ENCODE data around the gene ZNRF3. TPM values are rescaled to one million over a fixed set of nuclear protein-coding genes. Genes with fewer than 3 reads are reported as not detected.

The ZNRF3 gene
- total RNA-seq, 2 donors from 2014 or later, result 7.8 to 8.6 TPM

- H3K27me3 ChIP-seq, result no peaks in the 10 kb centered on the region
- H3K9me3 ChIP-seq, result no peaks in the 10 kb centered on the region
- peaks cover 10% of the 10 kb centered on the region for H3K4me1 ChIP-seq
- intact Hi-C loops (cut with DNase I), result loop anchor here (2.0 kb wide), 1 partner anchor 189 kb away; no protein-coding TSS in a partner anchor
- ATAC-seq (no peak), DNase-seq (no peak)
- H3K27ac ChIP-seq, result peak overlapping the region in 3 of 4 donors; percentile 15 to 51 (median 26)
- no peak overlapping the region for H3K4me3 ChIP-seq
- TF ChIP-seq POLR2A (IDR thresholded peaks at IDR 0.05) (no peak), CTCF (IDR thresholded peaks at IDR 0.05) (no peak)
- 76 to 86% methylated on average over 7 of the region's 7 CpGs for WGBS, 2 donors
- H3K36me3 ChIP-seq (replicated peaks in 1 of 2; ENCODE audit: insufficient read depth in 1 of 2, low read depth in 2 of 2), result peaks cover 0 to 14% of the 10 kb centered on the region in 2 donors
Measured at GRCh38 chr22:29043906-29044575, 160.7 kb downstream of the ZNRF3 start.

- H3K27ac ChIP-seq, result peak overlapping the region in 3 of 4 donors; percentile 15 to 51 (median 26)
- WGBS, 2 donors, result 81 to 84% methylated on average over 13 of the region's 13 CpGs
- no peak for TF ChIP-seq CTCF (IDR thresholded peaks at IDR 0.05)
- peaks cover 10% of the 10 kb centered on the region for H3K4me1 ChIP-seq
- ATAC-seq, result peak; percentile 11
- no peak overlapping the region for H3K4me3 ChIP-seq
- intact Hi-C loops (cut with DNase I), result no loop called here
- H3K9me3 ChIP-seq, result no peaks in the 10 kb centered on the region
- H3K27me3 ChIP-seq, result no peaks in the 10 kb centered on the region
- peak in 1 of 4 donors; percentile 19 for DNase-seq
- H3K36me3 ChIP-seq (replicated peaks in 1 of 2; ENCODE audit: insufficient read depth in 1 of 2, low read depth in 2 of 2), result peaks cover 0 to 20% of the 10 kb centered on the region in 2 donors
Measured at GRCh38 chr22:29044657-29045176, 161.3 kb downstream of the ZNRF3 start.

- H3K4me1 ChIP-seq, result no peaks in the 10 kb centered on the region
- TF ChIP-seq POLR2A (IDR thresholded peaks at IDR 0.05) (no peak), CTCF (IDR thresholded peaks at IDR 0.05) (no peak)
- H3K36me3 ChIP-seq (replicated peaks in 1 of 2; ENCODE audit: insufficient read depth in 1 of 2, low read depth in 2 of 2), result peaks cover 0 to 27% of the 10 kb centered on the region in 2 donors
- WGBS, 2 donors, result 90 to 94% methylated on average over 17 to 31 of the region's 31 CpGs
- DNase-seq (no peak), ATAC-seq (no peak)
- no peaks in the 10 kb centered on the region for H3K9me3 ChIP-seq
- no peaks in the 10 kb centered on the region for H3K27me3 ChIP-seq
- no peak overlapping the region for H3K27ac ChIP-seq
- intact Hi-C loops (cut with DNase I), result no loop called here
- no peak overlapping the region for H3K4me3 ChIP-seq
Measured at GRCh38 chr22:29048822-29049654, 165.7 kb downstream of the ZNRF3 start.

- DNase-seq, result no peak
- WGBS, 2 donors, result 94% methylated on average over 37 of the region's 38 CpGs; no CpG with 5 or more reads in 1 of the 2 donors
- no peaks in the 10 kb centered on the region for H3K4me1 ChIP-seq
Measured at GRCh38 chr22:29049655-29050263, 166.4 kb downstream of the ZNRF3 start.

GRCh38 chr22:29050457-29050856, 167.1 kb downstream of the ZNRF3 start:
- no peak overlapping the region for H3K4me3 ChIP-seq
- TF ChIP-seq POLR2A (IDR thresholded peaks at IDR 0.05) (no peak), CTCF (IDR thresholded peaks at IDR 0.05) (no peak)
- no peaks in the 10 kb centered on the region for H3K4me1 ChIP-seq
- peaks cover 0 to 27% of the 10 kb centered on the region in 2 donors for H3K36me3 ChIP-seq (replicated peaks in 1 of 2; ENCODE audit: insufficient read depth in 1 of 2, low read depth in 2 of 2)
- WGBS, 2 donors, result 92% methylated on average over 23 of the region's 24 CpGs; no CpG with 5 or more reads in 1 of the 2 donors
- intact Hi-C loops (cut with DNase I), result no loop called here
- no peaks in the 10 kb centered on the region for H3K27me3 ChIP-seq
- H3K9me3 ChIP-seq, result no peaks in the 10 kb centered on the region
- no peak for ATAC-seq
- H3K27ac ChIP-seq, result no peak overlapping the region
- DNase-seq, result no peak

More at GRCh38 chr22:29049655-29050263, 166.4 kb downstream of the ZNRF3 start:
- Histone ChIP-seq H3K27me3 (no peaks in the 10 kb centered on the region), H3K27ac (no peak overlapping the region), H3K4me3 (no peak overlapping the region), H3K36me3 (replicated peaks in 1 of 2; ENCODE audit: insufficient read depth in 1 of 2, low read depth in 2 of 2) (peaks cover 0 to 27% of the 10 kb centered on the region in 2 donors), H3K9me3 (no peaks in the 10 kb centered on the region)
- intact Hi-C loops (cut with DNase I), result no loop called here
- no peak for TF ChIP-seq POLR2A (IDR thresholded peaks at IDR 0.05)
- ATAC-seq, result no peak

All from body of pancreas (tissue), 4 donors.